GM12892 (cell line): ENCODE measurements around the gene CTXN3.

Experiments used
- POLR2A ChIP-seq: IDR thresholded peaks from 2 replicates; pipeline ENCODE4 v1.6.1; 2011; ENCODE audit warnings: low read depth, low read length, control low read depth
- POLR2AphosphoS5 ChIP-seq: IDR thresholded peaks from 2 replicates; pipeline ENCODE4 v1.6.1; 2011; ENCODE audit warnings: low read depth, low read length, control low read depth

- TF ChIP-seq POLR2AphosphoS5 (no peak), POLR2A (no peak)
Measured at GRCh38 chr5:127609011-127609410, 39.9 kb upstream of the CTXN3 start.
